Left renal pelvis (tissue), 4 donors: ENCODE data around the gene NUP188. TPM values are rescaled to one million over a fixed set of nuclear protein-coding genes. Genes with fewer than 3 reads are reported as not detected.

Experiments
- polyA plus RNA-seq, 4 donors: library from polyadenylated mRNA; unstranded; fragments of 120-200 nt; gene quantifications; one replicate each; pipeline ENCODE4 v1.2.1, GENCODE V29; 2013; ENCODE audit not compliant: insufficient read length in 4 of 4

The NUP188 gene
- polyA plus RNA-seq, 4 donors: 32.0 to 53.5 (median 41.4) TPM

Other genes with a start within 250 kb of the NUP188 start
- gene PKN3, start 245.2 kb upstream of the NUP188 start, polyA plus RNA-seq: 10 to 100 TPM in 1 of 4 donors, 1 to 10 TPM in 3; 5.9 to 14.8 (median 9.2) TPM
- 10 to 100 TPM in 3 of 4 donors, 1 to 10 TPM in 1; 5.6 to 23.0 (median 17.0) TPM for gene ZDHHC12, start 223.6 kb upstream of the NUP188 start, polyA plus RNA-seq
- gene ZER1, start 175.8 kb upstream of the NUP188 start, polyA plus RNA-seq: 10 to 100 TPM; 28.6 to 39.9 (median 31.3) TPM
- gene TBC1D13, start 160.4 kb upstream of the NUP188 start, polyA plus RNA-seq: 10 to 100 TPM; 32.6 to 40.0 (median 35.8) TPM
- gene ENDOG, start 129.2 kb upstream of the NUP188 start, polyA plus RNA-seq: 10 to 100 TPM in 1 of 4 donors, 1 to 10 TPM in 3; 4.5 to 16.8 (median 7.3) TPM
- gene SPOUT1, start 117.9 kb upstream of the NUP188 start, polyA plus RNA-seq: 10 to 100 TPM; 27.3 to 50.2 (median 38.5) TPM
- gene KYAT1, start 65.7 kb upstream of the NUP188 start, polyA plus RNA-seq: 10 to 100 TPM in 3 of 4 donors, 1 to 10 TPM in 1; 5.3 to 31.2 (median 19.8) TPM
- 10 to 100 TPM; 24.1 to 30.7 (median 27.3) TPM for gene LRRC8A, start 65.6 kb upstream of the NUP188 start, polyA plus RNA-seq
- 10 to 100 TPM; 39.0 to 71.7 (median 51.0) TPM for gene PHYHD1, start 26.7 kb upstream of the NUP188 start, polyA plus RNA-seq
- gene DOLK, start 96 bp upstream of the NUP188 start, polyA plus RNA-seq: 10 to 100 TPM; 12.3 to 17.3 (median 16.0) TPM
- gene SH3GLB2, start 80.6 kb downstream of the NUP188 start, polyA plus RNA-seq: 100 to 1,000 TPM in 3 of 4 donors, 10 to 100 TPM in 1; 72.1 to 201 (median 105) TPM
- gene MIGA2, start 88.9 kb downstream of the NUP188 start, polyA plus RNA-seq: 10 to 100 TPM; 13.2 to 33.5 (median 17.5) TPM
- 10 to 100 TPM; 14.3 to 25.3 (median 20.0) TPM for gene DOLPP1, start 133.4 kb downstream of the NUP188 start, polyA plus RNA-seq
- gene CRAT, start 163.1 kb downstream of the NUP188 start, polyA plus RNA-seq: 10 to 100 TPM; 30.4 to 47.9 (median 37.1) TPM
- gene PTPA, start 163.7 kb downstream of the NUP188 start, polyA plus RNA-seq: 100 to 1,000 TPM in 3 of 4 donors, 10 to 100 TPM in 1; 94.0 to 126 (median 105) TPM
- 10 to 100 TPM in 2 of 4 donors, 1 to 10 TPM in 2; 8.9 to 17.4 (median 13.0) TPM for gene IER5L, start 230.6 kb downstream of the NUP188 start, polyA plus RNA-seq